Vagina (tissue), 2 donors: ENCODE data around the gene OR10H5.

Source experiments
- POLR2A ChIP-seq, 2 donors: fragments of 450-650 bp; IDR thresholded peaks; one replicate each; pipeline ENCODE4 v1.6.1; 2017; ENCODE audit warnings: antibody characterized with exemption in 2 of 2, mild to moderate bottlenecking in 2 of 2, moderate library complexity in 2 of 2
- POLR2AphosphoS5 ChIP-seq, 2 donors: sonication (generic); formaldehyde crosslinking; IDR thresholded peaks; one replicate each; pipeline ENCODE4 v1.9.0; 2017; ENCODE audit warnings: antibody characterized with exemption in 2 of 2, mild to moderate bottlenecking in 2 of 2, low read depth in 1 of 2; ENCODE audit not compliant: insufficient read depth in 1 of 2
- TF ChIP-seq, protein P1 (sequence below), 3 experiments: fragments of 450-650 bp in 2 of 3; fragments of 200-600 bp in 1 of 3; sonication (generic) in 1 of 3; IDR thresholded peaks; one replicate each; pipeline ENCODE4 v1.5.1; 2017 to 2019; ENCODE audit warnings: antibody characterized with exemption in 3 of 3, mild to moderate bottlenecking in 2 of 3, moderate library complexity in 2 of 3

DNA sequence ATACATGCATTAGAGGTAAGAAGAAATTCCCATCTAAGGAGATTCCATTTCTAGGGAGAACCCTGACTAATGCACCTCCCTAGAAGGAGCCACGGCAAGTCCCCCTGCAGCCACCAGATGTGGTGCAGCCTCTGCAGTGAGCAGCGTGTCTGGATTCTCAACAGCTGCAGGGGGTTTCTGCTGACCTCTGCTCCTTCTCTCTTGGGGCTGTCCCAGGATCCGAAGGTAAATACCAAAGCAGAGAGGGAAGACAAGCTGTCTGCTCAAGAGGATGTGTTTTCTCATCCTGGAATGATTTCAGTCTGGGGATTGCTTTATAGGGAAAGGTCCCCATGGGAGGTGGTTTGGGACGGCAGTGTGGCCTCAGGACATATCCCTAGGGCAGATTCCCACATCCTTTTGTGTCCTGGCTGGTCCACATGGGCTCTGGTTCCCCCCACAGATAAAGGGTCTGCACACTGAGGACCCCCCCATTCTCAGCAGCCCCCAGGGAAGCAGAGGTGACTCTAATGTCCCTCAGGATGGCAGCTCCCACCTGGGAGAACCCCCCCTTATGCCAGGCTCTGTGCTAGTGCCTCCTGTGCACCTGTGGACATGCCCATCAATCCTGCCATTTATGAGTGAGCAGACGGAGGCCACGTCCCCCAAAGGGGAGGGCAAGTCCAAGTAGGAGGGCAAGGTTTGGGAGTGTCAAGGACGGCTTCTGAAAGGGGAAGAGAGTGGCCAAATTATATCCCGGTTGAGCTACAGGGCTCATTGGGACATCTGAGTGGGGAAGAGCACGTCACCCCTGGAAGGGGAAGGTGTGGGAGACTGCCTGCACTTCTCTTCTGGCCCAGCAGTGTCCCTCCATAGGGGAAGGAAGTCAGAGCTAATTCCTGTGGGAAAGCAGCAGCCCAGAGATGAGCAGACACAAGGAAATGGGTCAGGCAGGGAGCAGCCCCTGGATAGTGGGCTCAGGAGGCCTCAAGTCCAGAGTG, 10.2 kb upstream of the OR10H5 start:
- TF ChIP-seq, protein P1, sequence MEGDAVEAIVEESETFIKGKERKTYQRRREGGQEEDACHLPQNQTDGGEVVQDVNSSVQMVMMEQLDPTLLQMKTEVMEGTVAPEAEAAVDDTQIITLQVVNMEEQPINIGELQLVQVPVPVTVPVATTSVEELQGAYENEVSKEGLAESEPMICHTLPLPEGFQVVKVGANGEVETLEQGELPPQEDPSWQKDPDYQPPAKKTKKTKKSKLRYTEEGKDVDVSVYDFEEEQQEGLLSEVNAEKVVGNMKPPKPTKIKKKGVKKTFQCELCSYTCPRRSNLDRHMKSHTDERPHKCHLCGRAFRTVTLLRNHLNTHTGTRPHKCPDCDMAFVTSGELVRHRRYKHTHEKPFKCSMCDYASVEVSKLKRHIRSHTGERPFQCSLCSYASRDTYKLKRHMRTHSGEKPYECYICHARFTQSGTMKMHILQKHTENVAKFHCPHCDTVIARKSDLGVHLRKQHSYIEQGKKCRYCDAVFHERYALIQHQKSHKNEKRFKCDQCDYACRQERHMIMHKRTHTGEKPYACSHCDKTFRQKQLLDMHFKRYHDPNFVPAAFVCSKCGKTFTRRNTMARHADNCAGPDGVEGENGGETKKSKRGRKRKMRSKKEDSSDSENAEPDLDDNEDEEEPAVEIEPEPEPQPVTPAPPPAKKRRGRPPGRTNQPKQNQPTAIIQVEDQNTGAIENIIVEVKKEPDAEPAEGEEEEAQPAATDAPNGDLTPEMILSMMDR (IDR thresholded peaks at IDR 0.05): no peak
- TF ChIP-seq POLR2AphosphoS5 (IDR thresholded peaks at IDR 0.05; ENCODE audit: insufficient read depth in 1 of 2, low read depth in 1 of 2) (no peak), POLR2A (IDR thresholded peaks at IDR 0.05) (no peak)
